Transverse colon (tissue), 4 donors: ENCODE results near the gene COLQ. TPM values are rescaled to one million over a fixed set of nuclear protein-coding genes. Genes with fewer than 3 reads are reported as not detected.

Experiments used
- DNase-seq: peaks from one replicate; pipeline ENCODE4 v3.0.0-alpha.2; 2019
- H3K27ac ChIP-seq, 4 donors: fragments of 200-600 bp; sonication (generic); 2 replicates each; pipeline ENCODE4 v1.5.1; 2016 to 2018; ENCODE audit warnings: inconsistent platforms in 4 of 4
- H3K27me3 ChIP-seq: fragments of 200-600 bp; sonication (generic); 2 replicates; pipeline ENCODE4 v1.5.1; 2017; ENCODE audit warnings: inconsistent platforms
- H3K36me3 ChIP-seq, 4 donors: fragments of 200-600 bp; sonication (generic); 2 replicates each; pipeline ENCODE4 v1.5.1; 2017 to 2019; ENCODE audit warnings: inconsistent platforms in 4 of 4
- H3K4me1 ChIP-seq, 4 donors: fragments of 200-600 bp; sonication (generic); 2 replicates each; pipeline ENCODE4 v1.5.1; 2017 to 2020; ENCODE audit warnings: inconsistent platforms in 4 of 4
- H3K4me3 ChIP-seq, 4 donors: fragments of 200-600 bp; sonication (generic); 1 replicate in 1 of 4; 2 replicates in 3 of 4; pipeline versions ENCODE4 v1.5.1 to v1.6.1; 2017 to 2019; ENCODE audit warnings: inconsistent platforms in 4 of 4
- H3K9me3 ChIP-seq, 2 donors: fragments of 200-600 bp; sonication (generic); 2 replicates each; pipeline ENCODE4 v1.5.1; 2017 to 2019; ENCODE audit warnings: inconsistent platforms in 2 of 2
- CTCF ChIP-seq, 5 experiments: fragments of 200-600 bp in 3 of 5; fragments of 450-650 bp in 2 of 5; sonication (generic) in 3 of 5; IDR thresholded peaks; 1 replicate in 2 of 5; 2 replicates in 3 of 5; pipeline ENCODE4 v1.5.1; 2016 to 2017; ENCODE audit warnings: antibody characterized with exemption in 5 of 5, inconsistent platforms in 3 of 5, mild to moderate bottlenecking in 2 of 5, moderate library complexity in 1 of 5
- EP300 ChIP-seq: sonication (generic); formaldehyde crosslinking; IDR thresholded peaks from one replicate; pipeline ENCODE4 v1.6.1; 2017; ENCODE audit warnings: antibody characterized with exemption, low read depth
- POLR2A ChIP-seq: fragments of 450-650 bp; IDR thresholded peaks from one replicate; pipeline ENCODE4 v1.6.1; 2016; ENCODE audit warnings: antibody characterized with exemption, mild to moderate bottlenecking, moderate library complexity
- POLR2AphosphoS5 ChIP-seq, 3 donors: sonication (generic); formaldehyde crosslinking; IDR thresholded peaks; one replicate each; pipeline ENCODE4 v1.6.1; 2016; ENCODE audit warnings: antibody characterized with exemption in 3 of 3
- WGBS, 2 donors: methylation state at CpG; one replicate each; pipeline ENCODE4 v1.1.5; 2018; ENCODE audit warnings: low coverage in 1 of 2; 5-methylcytosine and 5-hydroxymethylcytosine counted together
- in situ Hi-C, 4 donors: fragments of 200-750 bp; cut with MboI; loops; one replicate each; pipeline versions ENCODE4 v1.15.0 to v1.15.1; 2017; ENCODE audit warnings: low sequenced_read_pairs in 3 of 4, low pct_ligation_motif_present in 1 of 4, low pct_unique_long_range_greater_than_20kb in 1 of 4
- intact Hi-C: fragments of 100-400 bp; cut with DNase I; formaldehyde crosslinking; loops from one replicate; pipeline ENCODE4 v1.15.1; 2023; ENCODE audit warnings: low total_unique reads
- total RNA-seq, 4 donors: library from RNA; depleted of rRNA; stranded (reverse); fragments of >200 nt; gene quantifications; one replicate each; pipeline ENCODE4 v1.1.0, GENCODE V29; 2016

The COLQ gene
- total RNA-seq, 4 donors from 2014 or later: 0.68 to 1.7 TPM; not detected in 2

- DNase-seq: no peak
- H3K4me1 ChIP-seq: no peaks in the 10 kb centered on the region
- intact Hi-C loops (loop anchor here (10.0 kb wide), 1 partner anchor 116 kb away; no protein-coding TSS in a partner anchor), in situ Hi-C loops (loop anchor here in 3 of 4 donors (25.0 kb wide), 1 partner anchor 123 kb away; no protein-coding TSS in a partner anchor)
- peaks cover 0 to 66% (median 19%) of the 10 kb centered on the region in 4 donors for H3K36me3 ChIP-seq
- no peak overlapping the region for H3K4me3 ChIP-seq
- WGBS, 2 donors: 86 to 93% methylated on average over 4 of the region's 4 CpGs
- TF ChIP-seq CTCF (IDR thresholded peaks at IDR 0.05): no peak
- no peak for TF ChIP-seq POLR2AphosphoS5 (IDR thresholded peaks at IDR 0.05)
- TF ChIP-seq POLR2A: no peak
- TF ChIP-seq EP300: no peak
- H3K27me3 ChIP-seq: no peaks in the 10 kb centered on the region
- no peaks in the 10 kb centered on the region for H3K9me3 ChIP-seq
- H3K27ac ChIP-seq: no peak overlapping the region
Measured at GRCh38 chr3:15438983-15439382, 82.5 kb downstream of the COLQ start.

- no peaks in the 10 kb centered on the region for H3K27me3 ChIP-seq
- in situ Hi-C loops: loop anchor here in 3 of 4 donors (25.0 kb wide), 1 partner anchor 126 kb away; no protein-coding TSS in a partner anchor
- intact Hi-C loops: loop anchor here (10.0 kb wide), 1 partner anchor 119 kb away; no protein-coding TSS in a partner anchor
- DNase-seq: no peak
- WGBS, 2 donors: 98% methylated on average over 4 of the region's 6 CpGs; no CpG with 5 or more reads in 1 of the 2 donors
- no peak overlapping the region for H3K27ac ChIP-seq
- H3K4me3 ChIP-seq: no peak overlapping the region
- peaks cover 0 to under 1% (median 0%) of the 10 kb centered on the region in 4 donors for H3K4me1 ChIP-seq
- peaks cover 0 to 85% (median 15%) of the 10 kb centered on the region in 4 donors for H3K36me3 ChIP-seq
- TF ChIP-seq POLR2AphosphoS5 (IDR thresholded peaks at IDR 0.05) (no peak), POLR2A (no peak), CTCF (IDR thresholded peaks at IDR 0.05) (no peak), EP300 (no peak)
- H3K9me3 ChIP-seq: no peaks in the 10 kb centered on the region
Measured at GRCh38 chr3:15436246-15436645, 85.3 kb downstream of the COLQ start.

- WGBS, 2 donors: 93 to 95% methylated on average over 2 to 4 of the region's 4 CpGs
- Histone ChIP-seq H3K36me3 (peaks cover 0 to 78% (median 13%) of the 10 kb centered on the region in 4 donors), H3K27ac (no peak overlapping the region), H3K9me3 (no peaks in the 10 kb centered on the region), H3K4me1 (peaks cover 0 to 12% (median 0%) of the 10 kb centered on the region in 4 donors), H3K27me3 (no peaks in the 10 kb centered on the region), H3K4me3 (no peak overlapping the region)
- intact Hi-C loops: loop anchor here (10.0 kb wide), 1 partner anchor 120 kb away; no protein-coding TSS in a partner anchor
- DNase-seq: no peak
- in situ Hi-C loops: loop anchor here in 3 of 4 donors (25.0 kb wide), 1 partner anchor 128 kb away; no protein-coding TSS in a partner anchor
- TF ChIP-seq POLR2A (no peak), CTCF (IDR thresholded peaks at IDR 0.05) (no peak), POLR2AphosphoS5 (IDR thresholded peaks at IDR 0.05) (no peak)
Measured at GRCh38 chr3:15434756-15435155, 86.8 kb downstream of the COLQ start.

- peaks cover 5 to 24% (median 8%) of the 10 kb centered on the region in 4 donors for H3K4me1 ChIP-seq
- in situ Hi-C loops (loop anchor here in 3 of 4 donors (25.0 kb wide), 1 partner anchor 129 kb away; no protein-coding TSS in a partner anchor), intact Hi-C loops (loop anchor here (10.0 kb wide), 1 partner anchor 121 kb away; no protein-coding TSS in a partner anchor)
- WGBS, 2 donors: 86 to 98% methylated on average over 1 of the region's 1 CpG
- H3K36me3 ChIP-seq: peaks cover 0 to 66% (median 11%) of the 10 kb centered on the region in 4 donors
- no peak for DNase-seq
- no peaks in the 10 kb centered on the region for H3K9me3 ChIP-seq
- TF ChIP-seq POLR2AphosphoS5 (IDR thresholded peaks at IDR 0.05) (no peak), CTCF (IDR thresholded peaks at IDR 0.05) (no peak), POLR2A (no peak), EP300 (no peak)
- H3K4me3 ChIP-seq: no peak overlapping the region
- no peak overlapping the region for H3K27ac ChIP-seq
- H3K27me3 ChIP-seq: no peaks in the 10 kb centered on the region
Measured at GRCh38 chr3:15433531-15433930, 88.0 kb downstream of the COLQ start.
